Upper lobe of left lung (tissue), 4 donors: Measurements from ENCODE around the gene EXOC3L4.

Experiments
- POLR2A ChIP-seq, 4 donors: fragments of 450-650 bp; IDR thresholded peaks; one replicate each; pipeline ENCODE4 v1.5.1; 2016 to 2017; ENCODE audit warnings: antibody characterized with exemption in 4 of 4, mild to moderate bottlenecking in 2 of 4
- TF ChIP-seq, protein P1 (sequence below), 6 experiments: fragments of 450-650 bp in 4 of 6; fragments of 200-600 bp in 2 of 6; sonication (generic) in 2 of 6; IDR thresholded peaks; one replicate each; pipeline ENCODE4 v1.5.1; 2016 to 2019; ENCODE audit warnings: antibody characterized with exemption in 6 of 6

DNA sequence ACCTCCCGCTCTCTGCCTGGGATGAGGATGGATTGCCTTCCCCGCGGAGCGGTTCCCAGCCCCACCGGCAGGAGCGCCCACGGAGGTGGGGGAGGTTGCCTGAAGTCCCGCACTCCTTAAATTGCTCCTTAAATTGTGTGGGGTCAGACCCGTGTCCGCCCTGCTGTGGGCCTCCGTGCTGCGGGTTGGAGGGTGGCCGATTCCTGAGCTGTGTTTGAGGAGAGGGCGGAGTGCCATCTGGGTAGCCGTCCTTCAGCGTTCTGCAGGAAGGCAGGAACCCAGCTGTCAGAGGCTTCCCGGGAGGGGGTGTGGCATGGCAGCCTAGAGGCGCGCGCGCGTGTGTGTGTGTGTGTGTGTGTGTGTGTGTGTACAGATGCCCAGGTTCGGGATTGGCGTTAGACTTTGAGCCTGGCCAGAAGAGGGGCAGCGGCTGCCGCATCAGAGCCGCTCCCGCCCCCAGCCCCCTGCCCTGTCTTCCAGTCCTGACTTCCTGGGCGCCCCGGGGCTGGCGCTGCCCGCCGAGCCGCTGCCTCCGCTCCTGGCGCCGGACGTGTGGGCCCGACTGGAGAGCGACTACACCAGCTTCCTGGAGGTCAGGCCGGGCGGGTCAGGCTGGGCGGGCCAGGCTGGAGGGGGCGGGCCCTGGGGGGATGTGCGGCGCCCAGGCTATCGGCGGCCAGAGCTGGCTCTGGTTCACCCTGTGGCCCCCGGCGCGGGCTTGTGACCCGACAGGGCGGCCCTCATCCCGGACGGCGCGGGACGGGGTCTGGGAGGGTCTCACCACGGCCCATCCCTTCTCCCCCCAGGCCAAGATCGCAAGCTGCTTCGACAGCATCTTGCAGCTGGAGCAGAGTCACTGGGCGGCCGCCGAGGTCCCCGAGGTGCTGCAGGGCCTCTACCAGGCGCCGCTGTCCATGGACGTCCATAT lies 9.2 kb downstream of the EXOC3L4 start:
- TF ChIP-seq, protein P1, sequence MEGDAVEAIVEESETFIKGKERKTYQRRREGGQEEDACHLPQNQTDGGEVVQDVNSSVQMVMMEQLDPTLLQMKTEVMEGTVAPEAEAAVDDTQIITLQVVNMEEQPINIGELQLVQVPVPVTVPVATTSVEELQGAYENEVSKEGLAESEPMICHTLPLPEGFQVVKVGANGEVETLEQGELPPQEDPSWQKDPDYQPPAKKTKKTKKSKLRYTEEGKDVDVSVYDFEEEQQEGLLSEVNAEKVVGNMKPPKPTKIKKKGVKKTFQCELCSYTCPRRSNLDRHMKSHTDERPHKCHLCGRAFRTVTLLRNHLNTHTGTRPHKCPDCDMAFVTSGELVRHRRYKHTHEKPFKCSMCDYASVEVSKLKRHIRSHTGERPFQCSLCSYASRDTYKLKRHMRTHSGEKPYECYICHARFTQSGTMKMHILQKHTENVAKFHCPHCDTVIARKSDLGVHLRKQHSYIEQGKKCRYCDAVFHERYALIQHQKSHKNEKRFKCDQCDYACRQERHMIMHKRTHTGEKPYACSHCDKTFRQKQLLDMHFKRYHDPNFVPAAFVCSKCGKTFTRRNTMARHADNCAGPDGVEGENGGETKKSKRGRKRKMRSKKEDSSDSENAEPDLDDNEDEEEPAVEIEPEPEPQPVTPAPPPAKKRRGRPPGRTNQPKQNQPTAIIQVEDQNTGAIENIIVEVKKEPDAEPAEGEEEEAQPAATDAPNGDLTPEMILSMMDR (IDR thresholded peaks at IDR 0.05): peak in 4 of 6 experiments; percentile 8 to 42 (median 25)
- no peak for TF ChIP-seq POLR2A (IDR thresholded peaks at IDR 0.05)
